ENCODE measurements around the gene SATB1. TPM values are rescaled to one million over a fixed set of nuclear protein-coding genes. Genes with fewer than 3 reads are reported as not detected.

The SATB1 gene
- total RNA-seq, 6 experiments from 2014 or later = 9.3 to 14.9 (median 12.0) TPM

GRCh38 chr3:18297126-18297525, 128.0 kb downstream of the SATB1 start:
- TF ChIP-seq POLR2A (IDR thresholded peaks at IDR 0.05) (no peak), CTCF (IDR thresholded peaks at IDR 0.05) (no peak)
- no peaks in the 10 kb centered on the region for H3K9me3 ChIP-seq
- H3K4me3 ChIP-seq = no peak overlapping the region
- intact Hi-C loops (cut with DNase I) = no loop called here
- DNase-seq (no peak), ATAC-seq (no peak)
- no peaks in the 10 kb centered on the region for H3K4me1 ChIP-seq
- H3K36me3 ChIP-seq = no peaks in the 10 kb centered on the region
- no peak overlapping the region for H3K27ac ChIP-seq
- no peaks in the 10 kb centered on the region for H3K27me3 ChIP-seq

All from right lobe of liver (tissue), 6 donors.